ENCODE results near the gene UGGT2. TPM values are rescaled to one million over a fixed set of nuclear protein-coding genes. Genes with fewer than 3 reads are reported as not detected.

The UGGT2 gene
- total RNA-seq, 4 donors from 2014 or later, result 8.7 to 21.5 (median 13.6) TPM

DNA sequence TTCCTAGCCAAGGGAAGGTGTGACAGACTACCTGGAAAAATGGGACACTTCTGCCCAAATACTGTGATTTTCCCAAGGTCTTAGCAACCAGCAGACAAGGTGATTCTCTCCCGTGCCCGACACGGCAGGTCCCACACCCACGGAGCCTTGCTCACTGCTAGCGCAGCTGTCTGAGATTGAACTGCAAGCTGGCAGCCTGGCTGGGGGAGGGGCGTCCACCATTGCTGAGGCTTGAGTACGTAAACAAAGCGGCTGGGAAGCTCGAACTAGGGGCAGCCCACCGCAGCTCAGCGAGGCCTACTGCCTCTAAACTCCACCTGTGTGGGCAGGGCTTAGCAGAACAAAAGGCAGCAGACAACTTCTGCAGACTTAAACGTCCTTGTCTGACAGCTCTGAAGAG lies 146.2 kb downstream of the UGGT2 start:
- 89 to 96% methylated on average over 12 of the region's 12 CpGs for WGBS, 2 donors
- H3K4me3 ChIP-seq (ENCODE audit: low read depth, poor library complexity, severe bottlenecking), result no peak overlapping the region
- intact Hi-C loops (cut with DNase I; ENCODE audit: low total_unique reads), result no loop called here
- DNase-seq (ENCODE audit: low spot score in 2 of 2), result no peak
- TF ChIP-seq, protein P1, sequence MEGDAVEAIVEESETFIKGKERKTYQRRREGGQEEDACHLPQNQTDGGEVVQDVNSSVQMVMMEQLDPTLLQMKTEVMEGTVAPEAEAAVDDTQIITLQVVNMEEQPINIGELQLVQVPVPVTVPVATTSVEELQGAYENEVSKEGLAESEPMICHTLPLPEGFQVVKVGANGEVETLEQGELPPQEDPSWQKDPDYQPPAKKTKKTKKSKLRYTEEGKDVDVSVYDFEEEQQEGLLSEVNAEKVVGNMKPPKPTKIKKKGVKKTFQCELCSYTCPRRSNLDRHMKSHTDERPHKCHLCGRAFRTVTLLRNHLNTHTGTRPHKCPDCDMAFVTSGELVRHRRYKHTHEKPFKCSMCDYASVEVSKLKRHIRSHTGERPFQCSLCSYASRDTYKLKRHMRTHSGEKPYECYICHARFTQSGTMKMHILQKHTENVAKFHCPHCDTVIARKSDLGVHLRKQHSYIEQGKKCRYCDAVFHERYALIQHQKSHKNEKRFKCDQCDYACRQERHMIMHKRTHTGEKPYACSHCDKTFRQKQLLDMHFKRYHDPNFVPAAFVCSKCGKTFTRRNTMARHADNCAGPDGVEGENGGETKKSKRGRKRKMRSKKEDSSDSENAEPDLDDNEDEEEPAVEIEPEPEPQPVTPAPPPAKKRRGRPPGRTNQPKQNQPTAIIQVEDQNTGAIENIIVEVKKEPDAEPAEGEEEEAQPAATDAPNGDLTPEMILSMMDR (IDR thresholded peaks at IDR 0.05), result no peak
- no peak for TF ChIP-seq POLR2A (IDR thresholded peaks at IDR 0.05)

DNA sequence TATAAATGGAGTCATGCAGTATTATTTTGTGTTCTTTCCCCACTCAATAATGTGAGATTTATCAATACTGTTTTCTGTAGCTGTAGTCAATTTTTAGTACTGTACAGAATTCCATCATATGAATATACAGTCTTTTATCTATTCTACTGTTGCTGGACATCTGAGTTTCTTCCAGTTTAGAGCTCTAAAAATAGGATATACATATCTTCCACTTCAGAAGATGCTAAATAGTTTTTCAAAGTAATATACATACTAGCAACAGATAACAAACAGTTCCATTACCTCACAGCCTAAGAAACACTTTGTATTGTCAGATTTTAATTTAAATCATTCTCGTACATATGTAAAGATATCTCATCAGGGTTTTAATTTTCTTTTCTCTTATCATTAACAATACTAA lies 149.6 kb downstream of the UGGT2 start:
- intact Hi-C loops (cut with DNase I; ENCODE audit: low total_unique reads), result no loop called here
- 89 to 97% methylated on average over 1 of the region's 1 CpG for WGBS, 2 donors
- DNase-seq (ENCODE audit: low spot score in 2 of 2), result no peak
- no peak for TF ChIP-seq POLR2A (IDR thresholded peaks at IDR 0.05)
- TF ChIP-seq, protein P1 (IDR thresholded peaks at IDR 0.05), result no peak
- no peak overlapping the region for H3K4me3 ChIP-seq (ENCODE audit: low read depth, poor library complexity, severe bottlenecking)

GRCh38 chr13:95902741-95903140 lies 150.5 kb downstream of the UGGT2 start:
- intact Hi-C loops (cut with DNase I; ENCODE audit: low total_unique reads), result no loop called here
- no peak for DNase-seq (ENCODE audit: low spot score in 2 of 2)
- WGBS, 2 donors, result 22 to 28% methylated on average over 1 of the region's 1 CpG
- TF ChIP-seq, protein P1 (IDR thresholded peaks at IDR 0.05), result no peak
- TF ChIP-seq POLR2A (IDR thresholded peaks at IDR 0.05), result no peak
- H3K4me3 ChIP-seq (ENCODE audit: low read depth, poor library complexity, severe bottlenecking), result no peak overlapping the region

- intact Hi-C loops (cut with DNase I; ENCODE audit: low total_unique reads), result no loop called here
- WGBS, 2 donors, result 90 to 92% methylated on average over 1 of the region's 1 CpG
- no peak for TF ChIP-seq POLR2A (IDR thresholded peaks at IDR 0.05)
- TF ChIP-seq, protein P1 (IDR thresholded peaks at IDR 0.05), result no peak
- no peak overlapping the region for H3K4me3 ChIP-seq (ENCODE audit: low read depth, poor library complexity, severe bottlenecking)
- DNase-seq (ENCODE audit: low spot score in 2 of 2), result no peak
Observed at GRCh38 chr13:95898256-95898655, 154.9 kb downstream of the UGGT2 start.

- DNase-seq (ENCODE audit: low spot score in 2 of 2), result no peak
- no peak overlapping the region for H3K4me3 ChIP-seq (ENCODE audit: low read depth, poor library complexity, severe bottlenecking)
- 84 to 89% methylated on average over 3 of the region's 3 CpGs for WGBS, 2 donors
- intact Hi-C loops (cut with DNase I; ENCODE audit: low total_unique reads), result no loop called here
- no peak for TF ChIP-seq POLR2A (IDR thresholded peaks at IDR 0.05)
- TF ChIP-seq, protein P1 (IDR thresholded peaks at IDR 0.05), result no peak
Observed at GRCh38 chr13:95896301-95896700, 156.9 kb downstream of the UGGT2 start.

DNA sequence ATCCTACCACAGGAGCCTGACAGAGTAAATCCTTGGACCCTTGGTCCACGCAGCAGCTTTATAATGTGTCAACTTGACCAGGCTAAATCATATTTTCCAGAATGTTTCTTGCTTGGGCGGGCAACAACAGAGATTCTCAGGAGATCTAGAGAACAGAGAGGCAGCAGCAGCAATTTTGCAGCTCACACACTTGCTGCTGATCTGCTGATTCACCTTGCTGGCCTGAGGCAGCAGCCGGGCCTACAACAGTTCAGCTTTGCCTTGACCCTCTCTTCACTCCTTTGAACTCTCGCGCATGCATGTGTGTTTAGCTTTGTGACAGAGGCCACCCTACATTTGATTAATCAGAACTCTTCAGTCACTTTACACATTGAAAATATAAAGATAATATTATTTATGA lies 159.3 kb downstream of the UGGT2 start:
- DNase-seq (ENCODE audit: low spot score in 2 of 2), result no peak
- intact Hi-C loops (cut with DNase I; ENCODE audit: low total_unique reads), result no loop called here
- 94 to 95% methylated on average over 5 of the region's 5 CpGs for WGBS, 2 donors
- no peak for TF ChIP-seq POLR2A (IDR thresholded peaks at IDR 0.05)
- TF ChIP-seq, protein P1 (IDR thresholded peaks at IDR 0.05), result no peak
- H3K4me3 ChIP-seq (ENCODE audit: low read depth, poor library complexity, severe bottlenecking), result no peak overlapping the region

All from lower leg skin (tissue), 4 donors.